SK-N-SH (cell line): ENCODE measurements around the gene SLC8B1.

Experiments used
- EP300 ChIP-seq, 2 experiments: IDR thresholded peaks; 2 replicates each; pipeline versions ENCODE4 v1.4.0 to v1.6.1; 2012; ENCODE audit warnings: borderline replicate concordance in 1 of 2, low read depth in 1 of 2, low read length in 1 of 2
- EZH2phosphoT487 ChIP-seq: fragments of 200-600 bp; sonication (generic); IDR thresholded peaks from 2 replicates; pipeline ENCODE4 v1.6.1; 2017; ENCODE audit warnings: low read depth, mixed run types, mild to moderate bottlenecking, antibody characterized with exemption, moderate library complexity, borderline replicate concordance
- GATA2 ChIP-seq: sonication (generic); formaldehyde crosslinking; IDR thresholded peaks from 2 replicates; pipeline ENCODE4 v1.5.0; 2020; ENCODE audit warnings: mild to moderate bottlenecking, missing genetic modification reagents
- MEF2A ChIP-seq: IDR thresholded peaks from 2 replicates; pipeline ENCODE4 v1.4.0; 2012; ENCODE audit warnings: low read depth, borderline replicate concordance
- POLR2AphosphoS5 ChIP-seq: IDR thresholded peaks from 2 replicates; pipeline ENCODE4 v1.6.1; 2012; ENCODE audit warnings: low read depth, low read length
- TAF1 ChIP-seq: IDR thresholded peaks from 2 replicates; pipeline ENCODE4 v1.6.1; 2012; ENCODE audit warnings: low read depth, mild to moderate bottlenecking, low read length, moderate library complexity, borderline replicate concordance
- YY1 ChIP-seq: IDR thresholded peaks from 2 replicates; pipeline ENCODE4 v1.4.0; 2012; ENCODE audit warnings: low read depth, mild to moderate bottlenecking
- TF ChIP-seq, protein P1 (sequence below): fragments of 200-600 bp; sonication (generic); IDR thresholded peaks from 2 replicates; pipeline ENCODE4 v1.6.1; 2017; ENCODE audit warnings: antibody characterized with exemption, mild to moderate bottlenecking, moderate library complexity
- TF ChIP-seq, protein P2 (sequence below): IDR thresholded peaks from 2 replicates; pipeline ENCODE4 v1.6.1; 2012; ENCODE audit warnings: mild to moderate bottlenecking, low read depth, low read length, moderate library complexity
- TF ChIP-seq, protein P3 (sequence below): IDR thresholded peaks from 2 replicates; pipeline ENCODE4 v1.4.0; 2012; ENCODE audit warnings: low read depth, borderline replicate concordance

DNA sequence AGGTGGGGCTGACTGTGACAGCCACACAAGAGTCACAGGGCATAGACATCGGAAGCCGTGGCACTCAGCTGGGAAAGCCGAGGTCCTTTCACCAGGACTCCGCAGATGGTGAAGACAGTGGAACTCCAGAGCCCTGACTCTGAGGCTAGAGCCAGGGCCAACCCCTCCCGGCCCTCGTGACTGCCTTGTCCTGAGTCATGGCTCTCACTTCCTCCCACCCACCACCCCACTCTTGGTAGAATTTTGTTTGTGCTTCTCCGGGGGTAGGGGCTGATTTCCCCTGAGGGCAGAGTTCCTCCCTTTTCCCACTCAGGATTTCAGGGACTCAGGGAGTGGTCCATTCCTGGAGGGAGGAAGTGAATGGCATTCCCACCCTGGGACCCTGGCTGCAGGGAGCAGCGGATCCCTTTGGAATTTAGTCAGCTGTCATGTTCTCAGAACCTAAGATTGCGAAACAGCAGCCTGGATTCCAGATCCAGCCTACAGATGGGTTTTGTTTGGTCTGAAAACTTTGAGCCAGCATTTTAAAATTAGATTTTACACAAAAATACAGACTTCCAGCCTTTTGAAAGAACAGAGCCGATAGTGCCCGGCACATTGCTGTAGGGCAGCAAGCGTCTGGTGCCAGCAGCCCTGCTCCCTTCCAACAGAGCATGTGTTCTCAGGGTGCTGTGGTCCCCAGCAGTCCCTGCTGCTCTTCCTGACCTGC lies 62.9 kb downstream of the SLC8B1 start:
- no peak for TF ChIP-seq EZH2phosphoT487
- TF ChIP-seq, protein P1, sequence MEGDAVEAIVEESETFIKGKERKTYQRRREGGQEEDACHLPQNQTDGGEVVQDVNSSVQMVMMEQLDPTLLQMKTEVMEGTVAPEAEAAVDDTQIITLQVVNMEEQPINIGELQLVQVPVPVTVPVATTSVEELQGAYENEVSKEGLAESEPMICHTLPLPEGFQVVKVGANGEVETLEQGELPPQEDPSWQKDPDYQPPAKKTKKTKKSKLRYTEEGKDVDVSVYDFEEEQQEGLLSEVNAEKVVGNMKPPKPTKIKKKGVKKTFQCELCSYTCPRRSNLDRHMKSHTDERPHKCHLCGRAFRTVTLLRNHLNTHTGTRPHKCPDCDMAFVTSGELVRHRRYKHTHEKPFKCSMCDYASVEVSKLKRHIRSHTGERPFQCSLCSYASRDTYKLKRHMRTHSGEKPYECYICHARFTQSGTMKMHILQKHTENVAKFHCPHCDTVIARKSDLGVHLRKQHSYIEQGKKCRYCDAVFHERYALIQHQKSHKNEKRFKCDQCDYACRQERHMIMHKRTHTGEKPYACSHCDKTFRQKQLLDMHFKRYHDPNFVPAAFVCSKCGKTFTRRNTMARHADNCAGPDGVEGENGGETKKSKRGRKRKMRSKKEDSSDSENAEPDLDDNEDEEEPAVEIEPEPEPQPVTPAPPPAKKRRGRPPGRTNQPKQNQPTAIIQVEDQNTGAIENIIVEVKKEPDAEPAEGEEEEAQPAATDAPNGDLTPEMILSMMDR = no peak
- TF ChIP-seq EP300 (IDR thresholded peaks at IDR 0.05; ENCODE audit: borderline replicate concordance in 1 of 2, low read depth in 1 of 2, low read length in 1 of 2) = 0 out of 4 replicates have a peak, but pooled peaks of 1 of the 2 experiments have one; percentile 29
- TF ChIP-seq MEF2A = no peak
- no peak for TF ChIP-seq YY1
- TF ChIP-seq GATA2 (CRISPR knock-in tag) = no peak
- no peak for TF ChIP-seq POLR2AphosphoS5
- TF ChIP-seq, protein P2, sequence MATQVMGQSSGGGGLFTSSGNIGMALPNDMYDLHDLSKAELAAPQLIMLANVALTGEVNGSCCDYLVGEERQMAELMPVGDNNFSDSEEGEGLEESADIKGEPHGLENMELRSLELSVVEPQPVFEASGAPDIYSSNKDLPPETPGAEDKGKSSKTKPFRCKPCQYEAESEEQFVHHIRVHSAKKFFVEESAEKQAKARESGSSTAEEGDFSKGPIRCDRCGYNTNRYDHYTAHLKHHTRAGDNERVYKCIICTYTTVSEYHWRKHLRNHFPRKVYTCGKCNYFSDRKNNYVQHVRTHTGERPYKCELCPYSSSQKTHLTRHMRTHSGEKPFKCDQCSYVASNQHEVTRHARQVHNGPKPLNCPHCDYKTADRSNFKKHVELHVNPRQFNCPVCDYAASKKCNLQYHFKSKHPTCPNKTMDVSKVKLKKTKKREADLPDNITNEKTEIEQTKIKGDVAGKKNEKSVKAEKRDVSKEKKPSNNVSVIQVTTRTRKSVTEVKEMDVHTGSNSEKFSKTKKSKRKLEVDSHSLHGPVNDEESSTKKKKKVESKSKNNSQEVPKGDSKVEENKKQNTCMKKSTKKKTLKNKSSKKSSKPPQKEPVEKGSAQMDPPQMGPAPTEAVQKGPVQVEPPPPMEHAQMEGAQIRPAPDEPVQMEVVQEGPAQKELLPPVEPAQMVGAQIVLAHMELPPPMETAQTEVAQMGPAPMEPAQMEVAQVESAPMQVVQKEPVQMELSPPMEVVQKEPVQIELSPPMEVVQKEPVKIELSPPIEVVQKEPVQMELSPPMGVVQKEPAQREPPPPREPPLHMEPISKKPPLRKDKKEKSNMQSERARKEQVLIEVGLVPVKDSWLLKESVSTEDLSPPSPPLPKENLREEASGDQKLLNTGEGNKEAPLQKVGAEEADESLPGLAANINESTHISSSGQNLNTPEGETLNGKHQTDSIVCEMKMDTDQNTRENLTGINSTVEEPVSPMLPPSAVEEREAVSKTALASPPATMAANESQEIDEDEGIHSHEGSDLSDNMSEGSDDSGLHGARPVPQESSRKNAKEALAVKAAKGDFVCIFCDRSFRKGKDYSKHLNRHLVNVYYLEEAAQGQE = no peak
- TF ChIP-seq, protein P3, sequence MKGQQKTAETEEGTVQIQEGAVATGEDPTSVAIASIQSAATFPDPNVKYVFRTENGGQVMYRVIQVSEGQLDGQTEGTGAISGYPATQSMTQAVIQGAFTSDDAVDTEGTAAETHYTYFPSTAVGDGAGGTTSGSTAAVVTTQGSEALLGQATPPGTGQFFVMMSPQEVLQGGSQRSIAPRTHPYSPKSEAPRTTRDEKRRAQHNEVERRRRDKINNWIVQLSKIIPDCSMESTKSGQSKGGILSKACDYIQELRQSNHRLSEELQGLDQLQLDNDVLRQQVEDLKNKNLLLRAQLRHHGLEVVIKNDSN = peak; percentile 53; the same call in 1 of the 2 replicates
- no peak for TF ChIP-seq TAF1
